Measurements from ENCODE around the gene FSTL1.

The FSTL1 gene

GRCh38 chr3:120489421-120489820 lies 38.6 kb upstream of the FSTL1 start:
- TF ChIP-seq, protein P1, sequence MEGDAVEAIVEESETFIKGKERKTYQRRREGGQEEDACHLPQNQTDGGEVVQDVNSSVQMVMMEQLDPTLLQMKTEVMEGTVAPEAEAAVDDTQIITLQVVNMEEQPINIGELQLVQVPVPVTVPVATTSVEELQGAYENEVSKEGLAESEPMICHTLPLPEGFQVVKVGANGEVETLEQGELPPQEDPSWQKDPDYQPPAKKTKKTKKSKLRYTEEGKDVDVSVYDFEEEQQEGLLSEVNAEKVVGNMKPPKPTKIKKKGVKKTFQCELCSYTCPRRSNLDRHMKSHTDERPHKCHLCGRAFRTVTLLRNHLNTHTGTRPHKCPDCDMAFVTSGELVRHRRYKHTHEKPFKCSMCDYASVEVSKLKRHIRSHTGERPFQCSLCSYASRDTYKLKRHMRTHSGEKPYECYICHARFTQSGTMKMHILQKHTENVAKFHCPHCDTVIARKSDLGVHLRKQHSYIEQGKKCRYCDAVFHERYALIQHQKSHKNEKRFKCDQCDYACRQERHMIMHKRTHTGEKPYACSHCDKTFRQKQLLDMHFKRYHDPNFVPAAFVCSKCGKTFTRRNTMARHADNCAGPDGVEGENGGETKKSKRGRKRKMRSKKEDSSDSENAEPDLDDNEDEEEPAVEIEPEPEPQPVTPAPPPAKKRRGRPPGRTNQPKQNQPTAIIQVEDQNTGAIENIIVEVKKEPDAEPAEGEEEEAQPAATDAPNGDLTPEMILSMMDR (conservative IDR thresholded peaks at IDR 0.05), result no peak
- H3K27ac ChIP-seq, result no peak overlapping the region

DNA sequence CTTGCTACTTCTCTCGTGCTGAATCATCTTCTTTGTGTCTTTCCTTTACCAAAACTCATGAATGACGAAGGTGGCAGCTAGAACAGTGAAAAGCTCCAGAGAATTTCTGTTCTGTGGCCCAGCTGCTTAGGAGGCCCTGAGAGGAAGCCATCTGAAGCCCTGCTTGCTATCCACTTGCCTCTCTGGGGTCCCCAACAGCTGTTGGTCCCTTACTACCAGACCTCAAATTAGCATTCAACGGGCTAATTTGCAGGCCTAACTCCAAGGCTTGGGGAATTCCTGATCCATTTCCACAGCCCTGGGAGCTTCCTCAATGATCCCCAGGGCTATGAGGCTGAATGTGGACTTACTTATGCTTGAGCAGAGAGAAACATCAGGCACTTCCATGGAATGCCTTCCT lies 37.5 kb upstream of the FSTL1 start:
- H3K27ac ChIP-seq, result no peak overlapping the region
- TF ChIP-seq, protein P1 (conservative IDR thresholded peaks at IDR 0.05), result no peak

DNA sequence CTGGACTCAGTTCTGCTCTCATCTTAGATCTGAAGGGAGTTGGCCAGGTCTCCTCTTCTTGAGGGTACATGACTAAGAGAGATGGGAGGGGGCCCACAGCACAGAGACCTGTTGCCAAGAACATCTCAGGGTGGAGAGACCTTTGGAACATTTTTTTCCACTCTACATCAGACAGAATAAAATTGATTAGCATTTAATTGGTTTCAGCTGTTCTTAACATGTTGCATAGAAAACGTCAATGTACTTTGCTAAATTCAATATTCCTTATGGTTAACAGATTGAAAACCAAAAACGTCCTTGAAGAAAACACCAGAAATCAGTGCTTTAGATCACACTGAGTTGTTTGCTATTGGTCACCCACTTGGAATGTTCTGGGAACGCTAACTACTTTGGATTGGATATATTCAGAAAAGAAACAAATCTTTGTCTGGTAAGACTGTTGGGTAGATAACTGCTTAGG lies 36.4 kb upstream of the FSTL1 start:
- TF ChIP-seq, protein P1 (conservative IDR thresholded peaks at IDR 0.05), result no peak
- no peak overlapping the region for H3K27ac ChIP-seq

DNA sequence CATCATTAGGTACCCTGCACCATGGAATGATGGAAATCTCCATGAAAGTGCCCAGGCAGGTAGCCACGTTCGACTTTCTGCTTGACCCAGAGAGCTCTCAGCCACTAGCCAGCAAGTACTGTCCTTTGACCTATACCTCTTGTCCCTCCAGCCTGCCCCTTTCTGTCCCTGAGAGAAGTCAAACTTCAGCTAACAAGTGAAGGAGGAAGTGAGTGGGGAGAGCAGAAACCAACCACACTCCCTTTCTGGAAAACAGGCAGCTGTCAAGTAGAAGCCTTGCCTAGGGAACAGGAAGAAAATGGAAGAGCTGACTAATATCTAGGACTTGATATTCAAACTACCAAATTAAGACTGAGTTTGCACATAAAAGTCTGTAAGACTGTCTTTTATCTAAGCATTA lies 30.3 kb upstream of the FSTL1 start:
- TF ChIP-seq, protein P1 (conservative IDR thresholded peaks at IDR 0.05), result no peak
- H3K27ac ChIP-seq, result no peak overlapping the region

- H3K27ac ChIP-seq, result no peak overlapping the region
- TF ChIP-seq, protein P1 (conservative IDR thresholded peaks at IDR 0.05), result no peak
Observed at GRCh38 chr3:120477781-120478180, 27.0 kb upstream of the FSTL1 start.

- TF ChIP-seq, protein P1 (conservative IDR thresholded peaks at IDR 0.05), result no peak
- no peak overlapping the region for H3K27ac ChIP-seq
Observed at GRCh38 chr3:120475722-120476377, 25.1 kb upstream of the FSTL1 start.

DNA sequence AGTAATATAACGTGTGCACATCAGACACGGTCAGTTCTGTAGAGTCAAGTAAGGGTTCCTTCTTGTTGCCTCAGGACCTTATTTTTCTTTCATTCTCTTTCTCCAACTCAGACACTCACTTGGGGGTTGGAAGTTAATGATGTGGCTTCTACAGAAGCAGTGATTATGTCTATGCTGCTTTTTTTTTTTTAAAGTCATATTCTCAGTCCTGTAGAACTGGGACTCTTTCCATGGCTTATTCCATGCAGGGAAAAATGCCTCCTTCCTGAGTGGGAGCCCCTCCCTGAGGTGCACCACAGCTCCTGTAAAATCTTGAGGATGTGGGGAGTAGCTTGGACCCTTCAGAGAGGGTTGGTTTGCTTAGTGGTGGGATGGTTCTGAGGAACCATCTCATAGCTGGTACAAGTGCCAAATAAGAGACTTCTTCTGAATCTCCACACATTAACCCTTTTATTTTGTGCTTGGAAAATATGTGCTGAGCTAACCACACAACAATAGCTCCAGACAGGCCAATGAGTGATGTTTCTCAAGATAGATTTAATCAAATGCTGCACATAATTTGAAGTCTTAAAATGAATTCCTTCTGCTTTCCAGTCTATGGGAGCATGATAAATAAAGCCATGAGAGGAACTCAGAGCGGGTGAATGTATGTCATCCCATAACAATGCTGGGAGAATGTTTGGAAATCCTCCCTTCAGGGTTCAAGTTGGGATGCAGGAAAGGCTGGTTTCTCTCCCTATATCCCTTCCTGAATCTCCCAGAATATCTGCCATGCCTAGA lies 23.3 kb upstream of the FSTL1 start:
- no peak overlapping the region for H3K27ac ChIP-seq
- TF ChIP-seq, protein P1 (conservative IDR thresholded peaks at IDR 0.05), result no peak
